Measurements from ENCODE around the gene MPPED1. TPM values are rescaled to one million over a fixed set of nuclear protein-coding genes. Genes with fewer than 3 reads are reported as not detected.

The MPPED1 gene
- polyA plus RNA-seq, 1 donor: 0.35 TPM

GRCh38 chr22:43411040-43411868 is 560 bp upstream of the MPPED1 start:
- no peak for DNase-seq (ENCODE audit: low read depth)

GRCh38 chr22:43412808-43413795 is 1.3 kb downstream of the MPPED1 start:
- no peak for DNase-seq (ENCODE audit: low read depth)

- no peak for DNase-seq (ENCODE audit: low read depth)
Measured at GRCh38 chr22:43413826-43414225, 2.0 kb downstream of the MPPED1 start.

- DNase-seq (ENCODE audit: low read depth): no peak
Measured at GRCh38 chr22:43415681-43416080, 3.9 kb downstream of the MPPED1 start.

- DNase-seq (ENCODE audit: low read depth): no peak
Measured at GRCh38 chr22:43417555-43417954, 5.7 kb downstream of the MPPED1 start.

GRCh38 chr22:43418079-43418825 is 6.4 kb downstream of the MPPED1 start:
- no peak for DNase-seq (ENCODE audit: low read depth)

- DNase-seq (ENCODE audit: low read depth): no peak
Measured at GRCh38 chr22:43419371-43420080, 7.7 kb downstream of the MPPED1 start.

GRCh38 chr22:43421046-43421665 is 9.3 kb downstream of the MPPED1 start:
- DNase-seq (ENCODE audit: low read depth): no peak

GRCh38 chr22:43421914-43422615 is 10.3 kb downstream of the MPPED1 start:
- DNase-seq (ENCODE audit: low read depth): no peak

GRCh38 chr22:43423046-43423445 is 11.2 kb downstream of the MPPED1 start:
- no peak for DNase-seq (ENCODE audit: low read depth)

- DNase-seq (ENCODE audit: low read depth): no peak
Measured at GRCh38 chr22:43424201-43424600, 12.4 kb downstream of the MPPED1 start.

- peak; percentile 26 for DNase-seq (ENCODE audit: low read depth)
Measured at GRCh38 chr22:43424666-43425630, 13.1 kb downstream of the MPPED1 start.

- no peak for DNase-seq (ENCODE audit: low read depth)
Measured at GRCh38 chr22:43425976-43426785, 14.4 kb downstream of the MPPED1 start.

GRCh38 chr22:43426816-43427215 is 15.0 kb downstream of the MPPED1 start:
- DNase-seq (ENCODE audit: low read depth): no peak

- DNase-seq (ENCODE audit: low read depth): no peak
Measured at GRCh38 chr22:43427296-43428004, 15.6 kb downstream of the MPPED1 start.

- DNase-seq (ENCODE audit: low read depth): no peak
Measured at GRCh38 chr22:43428005-43428485, 16.2 kb downstream of the MPPED1 start.

GRCh38 chr22:43428521-43428920 is 16.7 kb downstream of the MPPED1 start:
- DNase-seq (ENCODE audit: low read depth): no peak
